GM21528 (cell line): Measurements from ENCODE around the gene NANOS1.
"Not testable (repeated sequence)": the region's sequence is repeated elsewhere in the genome, so short reads cannot be mapped to it uniquely, and the experiment has no call there.

Source experiments
- ATAC-seq: cut with Tn5 transposase; IDR thresholded peaks from one replicate; pipeline ENCODE4 v1.9.1; 2021; ENCODE audit warnings: mild to moderate bottlenecking, moderate library complexity; ENCODE audit not compliant: unreplicated experiment, low FRiP score

Gene NANOS1

DNA sequence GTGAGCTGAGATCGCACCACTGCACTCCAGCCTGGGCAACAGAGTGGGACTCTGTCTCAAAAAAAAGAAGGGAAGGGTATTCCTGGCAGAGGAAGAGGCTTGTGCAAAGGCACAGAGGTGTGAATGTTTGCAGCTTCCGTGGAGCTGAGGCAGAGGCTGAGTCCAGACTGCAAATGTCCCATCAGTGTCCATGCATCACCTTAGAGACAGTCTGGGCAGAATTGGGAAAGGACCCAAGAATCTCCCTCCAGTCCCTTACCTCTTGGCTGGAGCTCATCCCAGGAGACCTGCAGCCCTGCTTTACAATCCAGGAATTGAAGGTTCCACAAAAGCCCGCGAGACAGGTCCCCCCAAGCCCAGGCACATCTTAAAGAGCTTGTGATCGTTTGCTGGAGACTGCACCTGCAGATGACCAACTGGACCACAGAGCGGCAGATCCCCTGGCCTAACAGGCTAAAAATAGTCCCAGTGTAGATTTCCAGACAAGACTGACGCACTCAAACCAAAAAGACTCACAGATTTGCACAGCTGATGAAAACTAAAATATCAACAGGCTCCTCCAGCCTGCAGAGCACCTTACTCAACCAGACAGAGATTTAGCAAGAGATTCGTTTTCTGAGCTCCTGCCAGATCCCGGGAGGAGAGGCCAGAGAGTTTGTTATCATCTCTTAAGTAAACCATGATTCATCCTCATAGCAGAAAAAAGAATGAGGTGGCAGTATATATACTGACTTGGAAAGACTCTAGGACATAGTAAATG is 22.9 kb upstream of the NANOS1 start:
- ATAC-seq = no peak

DNA sequence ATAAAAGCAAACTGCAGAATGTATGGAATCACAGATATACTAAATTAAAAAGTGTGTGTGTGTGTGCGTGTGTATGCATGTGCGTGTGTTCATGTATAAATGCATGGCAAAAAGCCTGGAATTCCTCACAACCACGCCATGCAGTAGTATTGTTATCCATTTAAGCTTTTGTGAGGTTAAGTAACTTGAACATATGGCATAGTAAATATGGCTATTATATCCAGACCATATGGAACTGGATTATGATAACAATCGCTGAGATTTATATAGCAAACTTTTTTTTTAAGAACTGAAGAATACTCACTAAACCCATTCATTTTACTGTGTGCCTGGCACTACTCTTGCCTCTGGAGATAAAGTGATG is 22.3 kb upstream of the NANOS1 start:
- no peak for ATAC-seq

DNA sequence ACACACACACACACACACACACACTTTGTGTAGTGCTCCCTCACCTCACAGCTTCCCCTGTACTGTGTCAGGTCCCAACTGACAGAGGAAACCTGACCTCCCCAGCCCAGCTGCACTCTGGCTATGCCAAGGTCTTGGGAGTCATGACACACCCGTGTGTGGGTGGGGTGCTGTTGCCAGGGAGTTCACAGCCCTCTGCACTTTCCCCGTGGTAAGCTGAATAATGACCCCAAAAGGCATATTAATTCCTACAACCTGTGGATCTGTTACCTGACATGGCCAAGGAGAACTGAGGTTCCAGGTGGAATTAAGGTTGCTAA is 8.9 kb upstream of the NANOS1 start:
- no peak for ATAC-seq

DNA sequence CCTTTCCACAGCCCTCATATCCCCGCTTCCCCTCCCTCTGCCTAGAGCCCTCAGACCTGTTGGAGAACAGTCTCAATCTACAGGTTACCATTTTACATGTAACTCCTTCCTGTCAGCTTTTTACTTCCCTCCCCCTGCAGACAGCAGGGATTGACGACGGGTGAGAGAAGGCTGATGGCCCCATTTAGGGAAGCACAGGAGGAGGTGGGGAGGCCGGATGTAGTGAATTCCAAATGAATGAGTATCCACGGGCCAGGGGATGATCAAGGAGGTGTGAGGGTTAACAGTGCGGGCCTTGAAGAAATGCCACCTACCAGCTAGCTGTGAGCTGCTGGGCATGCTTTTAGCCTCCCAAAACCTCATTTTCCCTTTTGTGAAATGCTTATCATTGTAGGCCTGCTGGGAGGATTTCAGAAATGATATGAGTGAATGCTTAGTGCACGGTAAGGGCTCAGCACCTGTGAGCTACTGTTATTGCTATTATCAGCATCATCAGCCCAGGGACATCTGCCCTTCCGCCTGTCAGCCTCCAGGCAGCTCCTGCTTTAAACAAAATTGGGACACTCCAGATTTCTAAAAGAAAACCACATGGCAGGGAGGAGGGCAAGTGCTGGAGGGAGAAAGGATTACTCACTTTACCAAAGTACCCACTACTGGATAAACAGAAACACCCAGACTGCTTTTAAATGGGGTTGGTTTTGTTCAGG is 6.5 kb upstream of the NANOS1 start:
- ATAC-seq = no peak

DNA sequence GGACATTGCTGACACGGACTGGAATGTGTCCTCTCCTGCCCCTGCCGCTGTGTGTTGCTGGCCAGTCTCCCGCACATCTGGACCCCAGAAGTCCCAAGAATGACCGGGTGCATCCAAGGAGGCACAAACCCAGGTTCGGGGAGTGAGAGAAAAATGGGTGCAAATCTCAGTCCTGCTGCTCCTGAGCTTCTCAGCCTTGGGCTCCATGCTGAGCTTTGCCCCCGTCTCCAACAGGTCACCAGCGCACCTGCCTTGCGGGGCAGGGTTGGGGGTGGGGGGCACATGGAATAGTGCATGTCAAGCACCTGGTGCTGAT is 6.0 kb upstream of the NANOS1 start:
- no peak for ATAC-seq

DNA sequence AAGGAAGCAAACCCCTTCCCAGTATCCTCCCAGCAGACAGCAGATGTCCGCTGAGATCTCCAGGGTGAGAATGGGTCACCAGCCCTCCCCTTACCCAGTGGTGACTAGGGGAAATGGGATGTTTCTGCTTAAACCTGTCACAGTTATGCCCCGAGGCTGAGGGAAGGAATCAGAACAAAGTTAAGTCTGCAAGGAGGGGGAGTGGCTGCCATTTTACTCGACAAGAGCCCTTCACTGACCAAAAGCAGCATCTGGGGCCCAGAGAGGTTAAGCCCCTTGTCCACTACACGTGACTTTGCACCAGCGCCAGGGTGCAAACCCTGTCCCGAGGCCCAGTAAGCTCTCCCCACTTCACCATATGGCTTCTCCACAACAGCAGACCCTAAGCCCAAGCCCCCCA is 4.6 kb upstream of the NANOS1 start:
- no peak for ATAC-seq

DNA sequence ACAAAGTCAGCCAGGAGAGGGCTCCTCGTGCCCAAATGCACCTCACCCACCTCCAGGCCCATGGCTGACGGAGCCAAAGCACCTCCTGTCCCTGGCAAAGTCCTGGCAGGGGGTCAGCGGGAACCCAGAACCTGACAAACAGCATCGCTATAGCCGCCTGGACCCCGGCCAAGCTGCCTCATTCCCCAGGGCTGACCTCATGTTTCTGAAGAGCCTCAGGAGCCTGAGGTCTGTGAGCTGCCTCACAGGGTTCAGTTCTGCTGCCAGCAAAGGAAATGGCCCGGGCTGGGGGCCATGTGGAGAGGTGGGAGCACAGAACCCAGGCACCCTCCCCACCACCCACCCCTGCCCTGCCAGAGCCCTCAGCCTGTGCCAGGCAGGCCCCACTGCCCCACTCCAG is 4.2 kb upstream of the NANOS1 start:
- ATAC-seq = no peak

DNA sequence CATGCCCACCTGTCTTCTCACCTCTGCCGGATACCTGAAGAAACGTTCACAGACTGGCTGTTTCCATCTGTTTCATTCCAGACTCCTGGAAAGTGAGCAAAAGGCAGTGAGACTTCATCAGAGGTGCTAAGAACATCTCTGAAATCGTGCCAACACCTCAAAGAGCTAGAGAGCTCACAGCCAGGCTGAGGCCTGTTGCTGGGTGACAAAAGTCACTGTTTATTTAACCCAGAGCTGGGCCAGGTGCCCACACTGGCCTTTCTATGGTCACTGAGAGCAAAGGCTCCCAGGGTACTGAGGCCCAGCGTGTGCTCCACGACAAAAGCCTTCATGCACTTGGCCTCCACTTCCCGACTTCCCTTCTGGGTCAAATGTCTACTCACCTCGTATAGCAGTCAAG is 3.7 kb upstream of the NANOS1 start:
- ATAC-seq = no peak

DNA sequence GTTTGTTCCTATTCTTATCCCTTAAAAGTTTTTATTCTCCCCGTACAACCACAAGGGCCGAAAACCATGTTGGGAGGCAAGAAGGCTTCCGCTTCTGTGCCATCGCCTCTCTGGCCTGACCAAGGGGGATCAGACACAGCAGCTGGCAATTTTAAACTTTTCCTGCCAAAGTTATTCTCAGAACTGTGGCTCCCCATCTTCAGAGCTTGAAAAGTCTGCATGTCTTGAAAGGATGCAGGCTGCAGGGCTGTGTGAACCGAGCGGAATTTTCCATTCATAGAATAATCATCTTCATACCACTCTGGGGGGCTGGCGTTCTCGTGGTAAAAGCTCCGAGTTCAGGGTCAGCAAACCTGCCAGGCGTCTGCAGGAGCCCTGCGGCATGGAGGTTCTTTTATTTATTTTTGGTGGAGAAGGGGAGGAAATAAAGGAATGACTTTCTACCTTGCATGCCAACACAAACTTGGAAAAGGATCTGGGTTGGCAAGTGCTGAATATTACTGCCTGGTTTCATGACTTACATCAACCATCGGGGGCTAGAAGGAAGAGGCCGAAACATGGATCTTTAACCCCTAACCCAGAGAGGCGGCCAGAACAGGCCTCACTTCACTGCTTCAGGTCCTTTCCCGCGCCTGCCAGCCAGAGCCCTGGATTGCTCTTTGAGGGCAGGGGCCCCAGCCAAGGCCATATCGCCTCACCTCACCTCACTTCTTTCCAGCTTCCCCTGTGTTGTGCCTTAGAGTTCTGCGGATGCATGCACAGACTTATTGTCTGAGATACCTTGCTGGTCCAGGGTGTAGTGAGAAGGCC is 3.0 kb upstream of the NANOS1 start:
- ATAC-seq = no peak

DNA sequence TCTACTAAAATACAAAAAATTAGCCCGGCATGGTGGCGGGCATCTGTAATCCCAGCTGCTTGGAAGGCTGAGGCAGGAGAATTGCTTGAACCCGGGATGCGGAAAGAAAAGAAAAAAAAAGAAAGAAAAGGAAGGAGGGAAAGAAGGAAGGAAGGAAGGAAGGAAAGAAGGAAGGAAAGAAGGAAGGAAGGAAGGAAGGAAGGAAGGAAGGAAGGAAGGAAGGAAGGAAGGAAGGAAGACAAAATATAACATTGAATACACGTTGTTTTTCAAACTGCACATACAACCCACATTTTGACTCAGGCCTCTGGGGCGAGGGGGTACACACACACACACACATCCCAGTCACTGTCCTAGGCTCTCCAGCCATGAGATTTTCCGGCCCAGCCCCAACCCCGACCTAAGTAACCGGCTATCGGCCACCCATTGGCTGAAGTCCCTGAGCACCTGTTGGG is 1.0 kb upstream of the NANOS1 start:
- ATAC-seq = not testable (repeated sequence)

DNA sequence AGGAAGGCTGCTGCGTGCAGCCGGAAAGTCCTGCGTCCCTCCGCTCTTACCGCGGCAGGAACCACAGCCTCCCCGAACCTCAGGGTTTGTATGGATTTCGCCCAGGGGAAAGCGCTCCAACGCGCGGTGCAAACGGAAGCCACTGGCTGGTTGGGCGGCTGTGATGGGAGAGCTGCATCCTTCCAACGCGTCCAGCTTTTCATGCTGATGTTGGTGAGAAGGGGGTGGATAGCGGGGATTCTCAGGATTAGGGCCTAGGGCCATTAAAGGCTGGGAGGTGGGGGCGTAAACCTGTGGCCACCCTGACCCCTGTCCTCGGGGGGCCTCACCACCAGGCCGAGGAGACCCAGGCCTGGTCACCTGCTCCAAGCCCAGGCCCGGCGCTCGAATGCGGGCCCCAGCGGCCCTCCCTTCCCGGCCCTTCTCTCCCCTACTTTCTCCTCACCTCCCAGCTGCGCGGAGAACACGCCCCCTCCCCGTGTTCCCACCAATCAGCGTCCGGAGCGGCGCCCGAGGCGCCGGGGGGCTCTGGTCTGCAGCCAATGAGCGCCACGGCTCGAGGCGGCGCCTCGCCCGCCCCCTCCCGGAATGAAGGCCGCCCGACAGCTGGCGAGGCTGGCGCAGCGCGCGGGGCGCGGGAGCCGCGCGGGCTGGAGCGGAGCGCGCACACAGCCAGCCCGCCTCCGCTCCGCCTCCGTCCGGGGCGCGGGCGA is 458 bp upstream of the NANOS1 start:
- peak; percentile 66 for ATAC-seq

DNA sequence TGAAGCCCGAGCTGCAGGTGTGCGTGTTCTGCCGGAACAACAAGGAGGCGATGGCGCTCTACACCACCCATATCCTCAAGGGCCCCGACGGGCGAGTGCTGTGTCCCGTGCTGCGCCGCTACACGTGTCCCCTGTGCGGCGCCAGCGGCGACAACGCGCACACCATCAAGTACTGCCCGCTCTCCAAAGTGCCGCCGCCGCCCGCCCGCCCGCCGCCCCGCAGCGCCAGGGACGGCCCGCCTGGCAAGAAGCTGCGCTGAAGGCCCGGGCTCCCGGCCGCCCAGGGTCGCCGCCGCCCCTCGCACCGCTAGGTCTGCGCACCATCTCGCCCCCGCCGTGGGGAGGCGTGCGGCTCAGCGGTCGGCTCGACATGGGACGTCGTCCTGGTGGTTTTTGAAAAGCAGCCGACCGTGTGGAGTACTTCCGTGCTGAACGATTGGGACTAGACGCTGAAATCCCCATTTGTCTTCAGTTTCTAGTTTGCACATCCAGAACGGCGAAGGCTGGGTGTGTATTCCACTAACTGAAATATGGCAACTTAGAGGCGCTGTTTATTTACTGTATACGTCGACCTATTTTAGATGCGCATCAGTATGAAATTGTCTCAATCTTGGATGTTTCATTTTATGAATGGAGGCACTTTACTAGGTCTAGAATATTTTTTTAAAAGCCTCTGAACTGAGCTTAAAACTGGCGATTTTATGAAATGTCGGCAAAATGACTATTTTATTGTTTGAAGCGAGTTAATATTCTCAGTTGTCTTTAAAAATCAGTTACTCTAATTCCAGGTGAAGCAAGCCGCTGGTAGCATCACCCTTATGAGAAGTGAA is 1.1 kb downstream of the NANOS1 start:
- peak; percentile 49 for ATAC-seq

DNA sequence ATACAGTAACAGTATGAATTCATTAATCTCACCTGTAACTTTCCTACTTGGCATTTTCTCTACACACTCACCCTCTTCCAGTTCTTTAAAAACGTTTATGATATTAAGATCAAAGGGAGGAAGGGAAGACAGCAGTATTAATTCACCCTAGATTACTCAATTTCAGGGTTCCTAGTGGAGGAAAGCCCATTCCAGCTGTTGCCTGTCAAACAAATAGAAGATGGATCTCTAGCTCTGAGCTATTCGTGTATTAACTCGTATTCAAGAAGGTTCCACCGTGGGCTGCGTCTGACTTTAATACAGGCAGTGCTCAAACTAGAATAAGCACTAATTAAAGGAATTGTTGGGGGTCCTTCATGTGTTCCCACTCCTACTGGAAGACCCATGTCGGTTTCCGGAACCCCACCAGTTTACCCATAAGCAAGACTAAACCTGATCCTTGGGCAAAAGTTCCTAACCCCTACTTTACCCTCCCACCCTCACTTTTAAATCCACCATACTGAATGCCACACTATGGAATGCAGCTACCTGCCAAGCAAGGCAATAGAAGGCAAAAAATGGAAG is 2.1 kb downstream of the NANOS1 start:
- no peak for ATAC-seq

DNA sequence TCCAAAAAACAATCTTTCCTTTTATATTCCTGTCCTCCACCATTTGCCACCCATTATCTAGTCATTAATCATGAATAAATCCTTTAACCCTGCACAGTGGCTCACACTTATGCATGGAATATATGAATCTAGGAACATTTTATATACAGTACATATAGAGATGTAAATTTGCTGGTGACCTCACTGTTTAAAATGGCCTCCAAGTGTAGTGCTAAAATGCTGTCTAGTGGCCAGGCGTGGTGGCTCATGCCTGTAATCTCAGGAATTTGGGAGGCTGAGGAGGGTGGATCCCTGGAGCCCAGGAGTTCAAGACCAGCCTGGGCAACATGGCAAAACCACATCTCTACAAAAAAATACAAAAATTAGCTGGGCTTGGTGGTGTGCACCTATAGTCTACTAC is 9.6 kb downstream of the NANOS1 start:
- ATAC-seq = no peak

DNA sequence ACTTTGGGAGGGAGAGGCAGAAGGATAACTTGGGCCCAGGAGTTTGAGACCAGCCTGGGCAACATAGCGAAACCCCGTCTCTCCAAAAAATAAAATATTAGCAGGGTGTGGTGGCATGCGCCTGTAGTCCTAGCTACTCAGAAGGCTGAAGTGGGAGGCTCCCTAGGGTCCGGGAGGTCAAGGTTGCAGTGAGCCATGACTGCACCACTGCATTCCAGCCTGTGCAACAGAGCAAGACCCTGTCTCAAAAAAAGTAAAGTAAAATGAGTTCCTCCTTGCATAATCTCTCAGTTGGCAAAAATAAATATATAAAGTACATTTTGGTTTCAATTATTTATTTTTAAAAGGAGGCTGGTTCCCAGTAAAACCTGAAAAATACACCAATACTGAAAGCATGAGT is 11.8 kb downstream of the NANOS1 start:
- ATAC-seq = no peak

DNA sequence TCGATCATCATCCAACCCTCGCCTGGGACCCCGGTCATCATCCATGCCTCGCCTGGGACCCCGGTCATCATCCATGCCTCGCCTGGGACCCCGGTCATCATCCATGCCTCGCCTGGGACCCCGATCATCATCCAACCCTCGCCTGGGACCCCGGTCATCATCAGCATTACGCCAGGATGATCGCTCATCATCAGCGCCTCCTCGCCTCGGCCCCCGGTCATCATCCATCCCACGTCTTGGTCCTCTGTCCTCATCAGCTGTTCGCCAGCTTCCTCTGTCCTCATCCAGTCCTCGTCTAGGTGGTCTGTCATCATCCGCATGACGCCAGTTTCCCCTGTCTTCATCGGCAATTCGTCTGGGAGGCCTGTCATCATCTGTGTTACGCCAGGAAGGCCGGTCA is 12.7 kb downstream of the NANOS1 start:
- no peak for ATAC-seq

DNA sequence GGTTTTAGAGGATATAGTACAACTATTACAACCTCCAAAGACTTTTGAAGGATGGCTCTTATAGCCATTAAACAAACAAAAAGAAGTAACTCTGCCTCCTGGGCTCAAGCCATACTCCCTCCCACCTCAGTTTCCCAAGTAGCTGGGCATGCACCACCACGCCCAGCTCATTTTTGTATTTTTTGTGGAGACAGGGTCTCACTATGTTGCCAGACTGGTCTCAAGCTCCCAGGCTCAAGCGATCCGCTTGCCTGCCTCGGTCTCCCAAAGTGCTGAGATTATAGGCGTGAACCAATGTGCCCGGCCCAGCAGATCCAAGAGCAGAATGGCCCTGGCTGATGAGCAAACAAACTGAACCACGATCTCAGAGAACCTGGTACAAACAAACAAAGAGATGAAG is 16.0 kb downstream of the NANOS1 start:
- no peak for ATAC-seq

DNA sequence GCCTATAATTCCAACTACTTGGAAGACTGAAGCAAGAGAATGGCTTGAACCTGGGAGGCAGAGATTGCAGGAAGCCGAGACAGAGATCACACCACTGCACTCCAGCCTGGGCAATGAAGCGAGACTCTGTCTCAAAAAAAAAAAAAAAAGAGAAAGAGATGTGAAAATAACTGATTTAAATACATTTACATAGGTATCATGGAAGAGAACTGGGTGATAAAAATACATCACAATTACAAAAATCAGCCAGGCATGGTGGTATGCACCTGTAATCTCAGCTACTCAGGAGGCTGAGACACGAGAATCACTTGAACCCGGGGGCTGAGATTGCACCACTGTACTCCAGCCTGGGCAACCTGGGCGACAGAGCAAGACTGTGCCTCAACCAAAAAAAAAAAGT is 19.8 kb downstream of the NANOS1 start:
- no peak for ATAC-seq

DNA sequence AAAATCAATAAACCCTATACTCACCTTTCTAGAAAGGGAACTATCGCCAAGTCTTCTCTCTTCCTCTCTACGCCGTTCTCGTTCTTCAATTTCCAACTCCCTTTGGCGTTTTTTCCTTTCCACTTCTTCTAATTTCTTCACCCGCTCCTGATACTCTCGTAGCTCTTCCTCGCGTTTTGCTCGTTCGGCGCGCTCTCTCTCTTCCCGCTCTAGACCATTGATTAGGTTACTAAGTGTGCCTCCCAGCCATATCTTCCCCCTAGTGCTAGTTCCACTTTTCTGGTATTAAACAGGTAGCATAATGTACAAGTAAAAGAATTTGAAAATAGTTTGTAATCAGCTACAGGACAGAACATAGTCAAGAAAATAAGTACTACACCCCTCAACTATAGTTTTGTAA is 20.3 kb downstream of the NANOS1 start:
- ATAC-seq = no peak

DNA sequence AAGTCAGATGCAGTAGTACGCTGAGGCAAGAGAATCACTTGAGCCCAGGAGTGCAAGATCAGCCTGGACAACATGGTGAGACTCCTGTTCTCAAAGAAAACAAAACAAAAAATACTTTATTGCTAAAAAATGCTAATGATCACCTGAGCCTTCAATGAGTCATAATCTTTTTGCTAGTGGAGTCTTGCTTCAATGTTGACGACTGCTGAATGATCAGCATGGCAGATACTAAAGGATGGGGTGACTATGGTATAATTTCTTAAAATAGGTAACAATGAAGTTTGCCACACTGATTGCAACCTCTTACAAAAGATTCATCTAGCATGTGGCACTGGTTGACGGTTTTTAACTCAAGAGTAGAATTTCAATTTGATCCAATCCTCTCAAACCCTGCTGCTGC is 22.3 kb downstream of the NANOS1 start:
- no peak for ATAC-seq
